ENCODE data around the gene ZNF385B.

The ZNF385B gene

DNA sequence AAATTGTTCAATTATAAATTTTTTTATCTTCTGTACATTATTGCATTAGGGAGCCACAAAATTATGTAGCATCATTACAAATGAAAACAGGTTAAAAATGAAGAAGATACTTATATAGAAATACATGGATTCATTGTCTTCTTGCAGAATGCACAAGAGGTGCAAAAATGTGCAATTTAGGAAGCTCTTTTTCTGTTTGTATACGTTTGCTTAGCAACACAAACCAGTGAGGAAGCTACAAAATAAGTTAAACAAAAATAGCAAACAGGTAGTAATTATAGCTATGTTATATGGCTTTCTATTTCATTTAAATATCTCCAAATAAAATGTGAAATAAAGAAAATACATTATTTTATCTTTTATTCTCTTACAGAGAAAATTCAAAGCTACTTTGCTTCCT lies 419.2 kb downstream of the ZNF385B start:
- Histone ChIP-seq H3K9me3 (ENCODE audit: low read length) (no peaks in the 10 kb centered on the region), H3K4me2 (ENCODE audit: low read length) (no peak overlapping the region), H4K20me1 (ENCODE audit: insufficient read depth, low read length) (no peaks in the 10 kb centered on the region), H3K27me3 (ENCODE audit: insufficient read depth, low read length) (no peaks in the 10 kb centered on the region), H3K79me2 (ENCODE audit: insufficient read depth, low read length) (no peaks in the 10 kb centered on the region), H3K4me3 (ENCODE audit: low read depth, low read length, poor library complexity, severe bottlenecking) (no peak overlapping the region), H3F3A (ENCODE audit: insufficient read depth, low read length) (no peaks in the 10 kb centered on the region), H3K9me2 (ENCODE audit: low read depth, low read length) (no peaks in the 10 kb centered on the region), H3K4me1 (ENCODE audit: insufficient read depth, low read length, severe bottlenecking) (no peaks in the 10 kb centered on the region), H2AFZ (ENCODE audit: low read length) (no peak overlapping the region), H3K27ac (ENCODE audit: low read depth, low read length, poor library complexity, severe bottlenecking) (no peak overlapping the region), H3K9ac (ENCODE audit: low read length) (no peak overlapping the region), H3K36me3 (ENCODE audit: insufficient read depth, low read length) (no peaks in the 10 kb centered on the region)
- TF ChIP-seq, protein P1, sequence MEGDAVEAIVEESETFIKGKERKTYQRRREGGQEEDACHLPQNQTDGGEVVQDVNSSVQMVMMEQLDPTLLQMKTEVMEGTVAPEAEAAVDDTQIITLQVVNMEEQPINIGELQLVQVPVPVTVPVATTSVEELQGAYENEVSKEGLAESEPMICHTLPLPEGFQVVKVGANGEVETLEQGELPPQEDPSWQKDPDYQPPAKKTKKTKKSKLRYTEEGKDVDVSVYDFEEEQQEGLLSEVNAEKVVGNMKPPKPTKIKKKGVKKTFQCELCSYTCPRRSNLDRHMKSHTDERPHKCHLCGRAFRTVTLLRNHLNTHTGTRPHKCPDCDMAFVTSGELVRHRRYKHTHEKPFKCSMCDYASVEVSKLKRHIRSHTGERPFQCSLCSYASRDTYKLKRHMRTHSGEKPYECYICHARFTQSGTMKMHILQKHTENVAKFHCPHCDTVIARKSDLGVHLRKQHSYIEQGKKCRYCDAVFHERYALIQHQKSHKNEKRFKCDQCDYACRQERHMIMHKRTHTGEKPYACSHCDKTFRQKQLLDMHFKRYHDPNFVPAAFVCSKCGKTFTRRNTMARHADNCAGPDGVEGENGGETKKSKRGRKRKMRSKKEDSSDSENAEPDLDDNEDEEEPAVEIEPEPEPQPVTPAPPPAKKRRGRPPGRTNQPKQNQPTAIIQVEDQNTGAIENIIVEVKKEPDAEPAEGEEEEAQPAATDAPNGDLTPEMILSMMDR (IDR thresholded peaks at IDR 0.05; ENCODE audit: low read length) = no peak
- no peak for TF ChIP-seq EZH2 (IDR thresholded peaks at IDR 0.05; ENCODE audit: borderline replicate concordance, low read length)

DNA sequence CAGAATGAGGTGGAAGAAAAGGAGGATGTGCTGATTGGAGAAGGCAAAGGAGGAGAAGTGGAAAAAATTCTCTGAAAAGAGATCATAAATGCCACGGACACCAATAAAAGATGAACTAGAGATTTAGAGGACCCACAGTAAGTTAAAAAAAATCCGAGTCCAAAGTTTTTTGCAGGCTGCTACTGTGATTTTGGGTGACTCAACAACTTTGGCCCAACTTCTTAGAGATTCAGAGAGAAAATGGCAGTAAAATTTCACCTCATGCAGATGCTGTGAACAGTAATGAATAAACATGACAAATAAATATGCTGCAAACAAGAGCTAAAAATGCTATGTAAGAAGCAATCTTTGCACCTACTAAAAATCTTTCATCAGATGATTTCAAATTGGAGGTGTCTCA lies 419.9 kb downstream of the ZNF385B start:
- no peak for TF ChIP-seq EZH2 (IDR thresholded peaks at IDR 0.05; ENCODE audit: borderline replicate concordance, low read length)
- TF ChIP-seq, protein P1 (IDR thresholded peaks at IDR 0.05; ENCODE audit: low read length) = no peak
- Histone ChIP-seq H3K4me3 (ENCODE audit: low read depth, low read length, poor library complexity, severe bottlenecking) (no peak overlapping the region), H3K27ac (ENCODE audit: low read depth, low read length, poor library complexity, severe bottlenecking) (no peak overlapping the region), H3K27me3 (ENCODE audit: insufficient read depth, low read length) (no peaks in the 10 kb centered on the region), H3K9me3 (ENCODE audit: low read length) (no peaks in the 10 kb centered on the region), H3K4me2 (ENCODE audit: low read length) (no peak overlapping the region), H2AFZ (ENCODE audit: low read length) (no peak overlapping the region), H3K36me3 (ENCODE audit: insufficient read depth, low read length) (no peaks in the 10 kb centered on the region), H3F3A (ENCODE audit: insufficient read depth, low read length) (no peaks in the 10 kb centered on the region), H3K4me1 (ENCODE audit: insufficient read depth, low read length, severe bottlenecking) (no peaks in the 10 kb centered on the region), H3K79me2 (ENCODE audit: insufficient read depth, low read length) (no peaks in the 10 kb centered on the region), H3K9ac (ENCODE audit: low read length) (no peak overlapping the region), H4K20me1 (ENCODE audit: insufficient read depth, low read length) (no peaks in the 10 kb centered on the region), H3K9me2 (ENCODE audit: low read depth, low read length) (no peaks in the 10 kb centered on the region)

DNA sequence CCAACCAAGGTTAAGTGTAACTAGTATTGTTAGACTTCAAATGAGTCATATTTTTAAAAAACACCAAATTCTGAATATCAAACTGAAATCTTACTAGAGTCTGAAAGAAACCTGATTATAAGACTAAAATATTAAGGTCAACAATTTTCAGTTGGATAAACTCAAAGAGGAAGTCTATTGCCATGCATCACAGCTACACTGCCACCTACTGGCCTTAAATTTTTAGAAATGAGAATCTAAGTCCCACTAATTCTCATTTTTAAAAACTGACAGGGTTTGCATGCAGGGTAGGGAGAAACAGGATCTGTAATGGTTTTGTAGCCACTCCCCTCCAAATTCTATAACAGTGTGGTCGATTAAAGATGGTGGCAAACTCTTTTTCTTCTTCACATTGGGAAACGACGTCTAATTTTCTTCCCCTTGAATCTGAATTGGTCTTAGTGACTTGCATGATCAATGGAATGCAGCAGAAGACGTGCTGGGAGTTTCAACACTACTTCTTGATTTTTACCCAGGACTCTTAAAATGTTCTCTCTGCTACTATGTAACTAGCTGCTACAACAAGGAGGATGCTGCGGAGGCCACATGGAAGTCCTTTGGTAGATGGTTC lies 420.7 kb downstream of the ZNF385B start:
- no peak overlapping the region for H3K4me3 ChIP-seq (ENCODE audit: low read depth, low read length, poor library complexity, severe bottlenecking)
- no peaks in the 10 kb centered on the region for H3K36me3 ChIP-seq (ENCODE audit: insufficient read depth, low read length)
- TF ChIP-seq EZH2 (IDR thresholded peaks at IDR 0.05; ENCODE audit: borderline replicate concordance, low read length) = no peak
- TF ChIP-seq, protein P1 (IDR thresholded peaks at IDR 0.05; ENCODE audit: low read length) = peak; percentile 72
- no peaks in the 10 kb centered on the region for H3F3A ChIP-seq (ENCODE audit: insufficient read depth, low read length)
- H3K9me2 ChIP-seq (ENCODE audit: low read depth, low read length) = no peaks in the 10 kb centered on the region
- H3K79me2 ChIP-seq (ENCODE audit: insufficient read depth, low read length) = no peaks in the 10 kb centered on the region
- no peaks in the 10 kb centered on the region for H3K27me3 ChIP-seq (ENCODE audit: insufficient read depth, low read length)
- H2AFZ ChIP-seq (ENCODE audit: low read length) = no peak overlapping the region
- H3K9me3 ChIP-seq (ENCODE audit: low read length) = no peaks in the 10 kb centered on the region
- no peak overlapping the region for H3K4me2 ChIP-seq (ENCODE audit: low read length)
- H3K9ac ChIP-seq (ENCODE audit: low read length) = no peak overlapping the region
- no peak overlapping the region for H3K27ac ChIP-seq (ENCODE audit: low read depth, low read length, poor library complexity, severe bottlenecking)
- H3K4me1 ChIP-seq (ENCODE audit: insufficient read depth, low read length, severe bottlenecking) = no peaks in the 10 kb centered on the region
- no peaks in the 10 kb centered on the region for H4K20me1 ChIP-seq (ENCODE audit: insufficient read depth, low read length)

All from OCI-LY1 (cell line).